A673 (cell line): ENCODE measurements around the gene BICD2. TPM values are rescaled to one million over a fixed set of nuclear protein-coding genes. Genes with fewer than 3 reads are reported as not detected.

Experiments used
- BruUV-seq: library from RNA; stranded (reverse); fragments of 400-500 nt; replicated peaks from 2 replicates; lab custom pipeline; 2021; lab: Mats Ljungman, UMichigan
- CTCF ChIA-PET: fragments of 300-600 bp; sonication (Branson Sonifier 250); formaldehyde crosslinking; loops from one replicate; lab custom pipeline; 2022; ENCODE audit warnings: antibody characterized with exemption; lab: Charles Lee
- POLR2A ChIA-PET: fragments of 300-600 bp; sonication (Branson Sonifier 250); formaldehyde crosslinking; loops from one replicate; lab custom pipeline; 2022; ENCODE audit warnings: antibody characterized with exemption; ENCODE audit not compliant: low non-redundant PET; lab: Charles Lee
- DNase-seq: peaks from one replicate; pipeline ENCODE4 v3.0.0-alpha.2; 2015; ENCODE audit warnings: low spot score
- H3K27ac ChIP-seq: fragments of 200-600 bp; sonication (generic); 2 replicates; pipeline ENCODE4 v1.5.1; 2016; ENCODE audit warnings: mixed run types, low read depth, mild to moderate bottlenecking, mixed read lengths, antibody characterized with exemption, low read length; ENCODE audit not compliant: poor library complexity, severe bottlenecking
- H3K27me3 ChIP-seq: fragments of 200-600 bp; sonication (generic); replicated peaks from 2 replicates; pipeline ENCODE4 v1.6.1; 2017; ENCODE audit warnings: mixed run types, low read depth, mild to moderate bottlenecking, mixed read lengths, antibody characterized with exemption, low read length; ENCODE audit not compliant: insufficient read depth, poor library complexity
- H3K36me3 ChIP-seq: fragments of 200-600 bp; sonication (generic); 2 replicates; pipeline ENCODE4 v1.6.1; 2016; ENCODE audit warnings: mixed run types, mild to moderate bottlenecking, mixed read lengths, antibody characterized with exemption, low read length; ENCODE audit not compliant: insufficient read depth, poor library complexity, severe bottlenecking
- H3K4me1 ChIP-seq: fragments of 200-600 bp; sonication (generic); 2 replicates; pipeline ENCODE4 v1.6.1; 2017; ENCODE audit warnings: mixed run types, mild to moderate bottlenecking, mixed read lengths, antibody characterized with exemption, low read length; ENCODE audit not compliant: insufficient read depth, poor library complexity, severe bottlenecking
- H3K4me3 ChIP-seq: fragments of 200-600 bp; sonication (generic); 2 replicates; pipeline ENCODE4 v1.5.1; 2016; ENCODE audit warnings: low read depth, mixed run types, mild to moderate bottlenecking, mixed read lengths, low read length; ENCODE audit not compliant: poor library complexity, severe bottlenecking
- H3K9me3 ChIP-seq: fragments of 200-600 bp; sonication (generic); 2 replicates; pipeline ENCODE4 v1.6.1; 2016; ENCODE audit warnings: mixed run types, low read depth, mild to moderate bottlenecking, mixed read lengths, antibody characterized with exemption, low read length; ENCODE audit not compliant: poor library complexity, severe bottlenecking
- EZH2 ChIP-seq: fragments of 200-600 bp; sonication (generic); IDR thresholded peaks from 2 replicates; pipeline ENCODE4 v1.6.1; 2017; ENCODE audit warnings: borderline replicate concordance, low read depth, mild to moderate bottlenecking, mixed read lengths, antibody characterized with exemption, low read length; ENCODE audit not compliant: poor library complexity, severe bottlenecking
- intact Hi-C: fragments of 100-400 bp; cut with micrococcal nuclease; formaldehyde crosslinking; loops from one replicate; pipeline ENCODE4 v1.10.0; 2022; ENCODE audit not compliant: unreplicated experiment
- total RNA-seq: library from RNA; stranded (reverse); gene quantifications from 2 replicates; pipeline ENCODE4 v1.2.3, GENCODE V29; 2021
- TF ChIP-seq, protein P1 (sequence below): fragments of 300-800, 200-600 bp; sonication (generic); conservative IDR thresholded peaks from 2 replicates; pipeline ENCODE4 v1.5.1; 2017; ENCODE audit warnings: low read depth, mild to moderate bottlenecking, antibody characterized with exemption, low read length, moderate library complexity, mixed read lengths

The BICD2 gene
- total RNA-seq, 1 experiment from 2014 or later = 47.8 TPM

DNA sequence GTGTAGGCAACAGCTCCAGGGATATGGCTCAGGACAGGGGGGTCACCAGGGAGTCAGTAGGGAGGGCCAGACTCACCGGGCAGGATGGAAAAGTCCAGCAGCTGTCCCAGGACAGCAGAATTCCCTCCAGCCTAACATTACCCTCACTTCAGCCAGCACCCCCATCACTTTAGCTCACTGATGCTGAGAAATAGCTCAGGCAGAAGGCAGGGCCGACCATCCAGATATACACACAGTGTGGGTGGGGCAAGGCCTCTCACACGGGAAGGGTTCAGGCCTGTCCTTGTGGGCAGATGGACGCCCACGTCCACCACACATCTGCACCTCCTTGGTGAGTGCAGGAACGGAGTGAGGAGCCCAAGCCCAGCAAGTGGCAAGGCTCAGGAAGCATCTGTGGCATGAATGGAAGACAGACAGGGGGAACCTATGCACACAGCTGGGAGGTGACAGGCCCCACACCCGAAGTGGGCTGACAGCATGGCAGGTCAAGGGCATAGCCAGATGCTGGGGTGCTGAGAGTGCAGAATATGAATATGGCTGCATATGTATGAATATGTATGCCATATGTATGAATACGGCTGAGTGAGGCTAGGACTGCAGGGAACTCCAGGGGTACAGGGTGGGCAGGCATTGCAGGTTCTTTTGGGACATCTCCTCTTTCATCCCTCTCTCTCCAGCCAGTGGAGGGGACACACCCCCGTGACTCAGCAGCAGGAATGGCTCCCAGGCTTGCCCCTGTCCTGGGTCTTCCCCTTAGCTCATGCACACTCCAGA lies 17.0 kb downstream of the BICD2 start:
- Histone ChIP-seq H3K9me3 (no peaks in the 10 kb centered on the region), H3K4me1 (peaks cover 23% of the 10 kb centered on the region), H3K27ac (no peak overlapping the region), H3K36me3 (no peaks in the 10 kb centered on the region), H3K4me3 (no peak overlapping the region), H3K27me3 (no peaks in the 10 kb centered on the region)
- TF ChIP-seq, protein P1, sequence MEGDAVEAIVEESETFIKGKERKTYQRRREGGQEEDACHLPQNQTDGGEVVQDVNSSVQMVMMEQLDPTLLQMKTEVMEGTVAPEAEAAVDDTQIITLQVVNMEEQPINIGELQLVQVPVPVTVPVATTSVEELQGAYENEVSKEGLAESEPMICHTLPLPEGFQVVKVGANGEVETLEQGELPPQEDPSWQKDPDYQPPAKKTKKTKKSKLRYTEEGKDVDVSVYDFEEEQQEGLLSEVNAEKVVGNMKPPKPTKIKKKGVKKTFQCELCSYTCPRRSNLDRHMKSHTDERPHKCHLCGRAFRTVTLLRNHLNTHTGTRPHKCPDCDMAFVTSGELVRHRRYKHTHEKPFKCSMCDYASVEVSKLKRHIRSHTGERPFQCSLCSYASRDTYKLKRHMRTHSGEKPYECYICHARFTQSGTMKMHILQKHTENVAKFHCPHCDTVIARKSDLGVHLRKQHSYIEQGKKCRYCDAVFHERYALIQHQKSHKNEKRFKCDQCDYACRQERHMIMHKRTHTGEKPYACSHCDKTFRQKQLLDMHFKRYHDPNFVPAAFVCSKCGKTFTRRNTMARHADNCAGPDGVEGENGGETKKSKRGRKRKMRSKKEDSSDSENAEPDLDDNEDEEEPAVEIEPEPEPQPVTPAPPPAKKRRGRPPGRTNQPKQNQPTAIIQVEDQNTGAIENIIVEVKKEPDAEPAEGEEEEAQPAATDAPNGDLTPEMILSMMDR = no peak
- TF ChIP-seq EZH2 = no peak
- ChIA-PET POLR2A (no interaction called here), CTCF (no interaction called here)
- DNase-seq = no peak
- BruUV-seq = no TSS peak
- intact Hi-C loops = no loop called here

DNA sequence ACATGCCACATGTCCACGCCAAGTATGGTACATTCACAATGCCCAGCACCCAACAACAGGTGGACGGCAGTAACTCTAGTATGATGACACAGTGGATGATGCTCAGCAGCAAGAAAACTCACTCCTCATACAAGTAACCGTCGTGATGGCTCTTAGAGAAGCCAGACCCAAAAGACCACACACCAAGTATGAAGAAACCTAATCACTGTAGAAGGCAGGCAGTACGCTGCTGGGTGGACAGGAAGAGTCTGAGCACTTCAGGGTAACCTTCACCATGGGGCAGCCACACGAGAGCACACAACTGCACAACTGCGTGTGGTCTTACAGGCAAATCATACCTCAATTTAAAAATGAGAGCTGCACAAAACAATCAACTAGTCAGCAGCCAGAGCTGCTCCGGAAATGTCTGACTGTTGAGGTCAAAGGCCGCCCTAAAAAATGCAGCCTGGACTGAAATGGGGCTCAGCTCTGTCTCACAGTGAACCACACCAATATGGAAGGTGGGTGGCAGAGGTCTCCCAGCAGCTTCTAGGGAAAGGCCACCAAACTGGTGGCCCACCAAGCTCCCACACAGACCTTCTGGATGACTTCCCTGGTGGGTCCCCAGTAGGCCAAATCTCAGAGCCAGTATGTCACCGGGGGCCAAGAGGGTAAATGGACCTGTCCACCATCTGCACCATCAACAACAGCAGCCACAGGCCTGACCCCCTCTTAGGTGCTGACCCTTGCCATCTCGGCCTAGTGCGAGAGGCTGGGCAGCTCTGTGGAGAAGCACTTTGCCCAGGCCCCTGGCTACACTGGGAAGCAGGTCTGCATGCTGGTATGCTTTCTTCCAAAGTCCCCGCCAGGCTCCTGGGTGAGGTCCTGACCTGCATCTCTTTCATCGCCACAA lies 17.8 kb downstream of the BICD2 start:
- Histone ChIP-seq H3K4me3 (no peak overlapping the region), H3K36me3 (no peaks in the 10 kb centered on the region), H3K9me3 (no peaks in the 10 kb centered on the region), H3K27me3 (no peaks in the 10 kb centered on the region), H3K27ac (no peak overlapping the region), H3K4me1 (peaks cover 23% of the 10 kb centered on the region)
- intact Hi-C loops = no loop called here
- TF ChIP-seq, protein P1 = no peak
- no peak for TF ChIP-seq EZH2
- no TSS peak for BruUV-seq
- CTCF ChIA-PET = no interaction called here
- POLR2A ChIA-PET = no interaction called here
- DNase-seq = no peak

DNA sequence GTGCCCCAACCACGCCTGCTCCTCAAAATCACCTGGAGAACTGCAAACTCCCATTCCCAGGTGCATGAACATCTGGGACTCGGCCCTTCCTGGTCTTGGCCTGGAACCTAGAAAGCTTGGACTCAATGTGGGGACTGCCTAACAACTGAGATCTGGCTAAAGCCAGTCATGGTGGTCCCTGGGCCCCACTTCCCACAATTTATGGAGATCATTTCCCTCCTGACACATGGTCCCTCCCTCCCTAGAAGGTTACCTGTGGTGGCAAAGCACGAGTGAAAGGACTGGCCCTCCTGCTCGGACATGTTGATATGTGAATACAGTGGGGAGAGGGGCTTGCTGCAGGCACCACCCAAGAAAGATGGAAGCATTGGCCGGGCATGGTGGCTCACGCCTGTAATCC lies 18.8 kb downstream of the BICD2 start:
- no peaks in the 10 kb centered on the region for H3K9me3 ChIP-seq
- H3K27me3 ChIP-seq = no peaks in the 10 kb centered on the region
- POLR2A ChIA-PET = no interaction called here
- no peak for DNase-seq
- H3K4me1 ChIP-seq = peaks cover 23% of the 10 kb centered on the region
- TF ChIP-seq, protein P1 = no peak
- TF ChIP-seq EZH2 = no peak
- H3K36me3 ChIP-seq = no peaks in the 10 kb centered on the region
- no peak overlapping the region for H3K4me3 ChIP-seq
- intact Hi-C loops = no loop called here
- H3K27ac ChIP-seq = no peak overlapping the region
- BruUV-seq = no TSS peak
- CTCF ChIA-PET = no interaction called here
